HEK293T (cell line): Measurements from ENCODE around the gene SLTM.

ENCODE experiments used
- CTCF ChIA-PET: fragments of 350-600 bp; formaldehyde crosslinking; extraction: SDS; loops from one replicate; lab custom pipeline; 2021; ENCODE audit warnings: antibody characterized with exemption, inconsistent platforms; lab: Yijun Ruan, JAX
- POLR2A ChIA-PET: fragments of 350-600 bp; formaldehyde crosslinking; extraction: SDS; loops from one replicate; lab custom pipeline; 2020; ENCODE audit warnings: antibody characterized with exemption, inconsistent platforms; lab: Yijun Ruan, JAX
- DNase-seq: peaks from one replicate; pipeline ENCODE4 v3.0.0; 2012; ENCODE audit warnings: mixed read lengths; ENCODE audit errors: extremely low spot score
- ARNT ChIP-seq: fragments of 450-650 bp; IDR thresholded peaks from 2 replicates; pipeline ENCODE4 v1.6.1; 2017; ENCODE audit warnings: mild to moderate bottlenecking
- BHLHE40 ChIP-seq: fragments of 450-650 bp; IDR thresholded peaks from 2 replicates; pipeline ENCODE4 v1.6.1; 2016; ENCODE audit warnings: mild to moderate bottlenecking, moderate library complexity, borderline replicate concordance
- CTBP1 ChIP-seq: fragments of 450-650 bp; IDR thresholded peaks from 2 replicates; pipeline ENCODE4 v1.6.1; 2016; ENCODE audit warnings: borderline replicate concordance
- ELF4 ChIP-seq: fragments of 450-650 bp; IDR thresholded peaks from 2 replicates; pipeline ENCODE4 v1.6.1; 2017; ENCODE audit warnings: antibody characterized with exemption
- FOXA1 ChIP-seq: fragments of 450-650 bp; IDR thresholded peaks from 2 replicates; pipeline ENCODE4 v1.6.1; 2016; ENCODE audit warnings: mild to moderate bottlenecking
- FOXK2 ChIP-seq: fragments of 450-650 bp; IDR thresholded peaks from 2 replicates; pipeline ENCODE4 v1.6.1; 2016; ENCODE audit warnings: mild to moderate bottlenecking
- FOXM1 ChIP-seq: fragments of 450-650 bp; IDR thresholded peaks from 2 replicates; pipeline ENCODE4 v1.6.1; 2017; ENCODE audit warnings: mild to moderate bottlenecking, borderline replicate concordance
- HDGF ChIP-seq: fragments of 450-650 bp; IDR thresholded peaks from 2 replicates; pipeline ENCODE4 v1.6.1; 2017; ENCODE audit warnings: antibody characterized with exemption, borderline replicate concordance
- L3MBTL2 ChIP-seq: fragments of 450-650 bp; conservative IDR thresholded peaks from 2 replicates; pipeline ENCODE4 v1.6.1; 2016; ENCODE audit warnings: mild to moderate bottlenecking
- LEF1 ChIP-seq: fragments of 450-650 bp; IDR thresholded peaks from 2 replicates; pipeline ENCODE4 v1.6.1; 2017; ENCODE audit warnings: mild to moderate bottlenecking, borderline replicate concordance
- NFRKB ChIP-seq: fragments of 450-650 bp; IDR thresholded peaks from 2 replicates; pipeline ENCODE4 v1.6.1; 2016; ENCODE audit warnings: mild to moderate bottlenecking, moderate library complexity
- PKNOX1 ChIP-seq: fragments of 450-650 bp; IDR thresholded peaks from 2 replicates; pipeline ENCODE4 v1.6.1; 2016
- SP1 ChIP-seq: fragments of 450-650 bp; IDR thresholded peaks from 2 replicates; pipeline ENCODE4 v1.6.1; 2017
- SUZ12 ChIP-seq: fragments of 450-650 bp; IDR thresholded peaks from 2 replicates; pipeline ENCODE4 v1.6.1; 2016; ENCODE audit warnings: mild to moderate bottlenecking
- TARDBP ChIP-seq: fragments of 450-650 bp; IDR thresholded peaks from 2 replicates; pipeline ENCODE4 v1.6.1; 2016
- ZNF384 ChIP-seq: fragments of 450-650 bp; IDR thresholded peaks from 2 replicates; pipeline ENCODE4 v1.6.1; 2016

Gene SLTM

GRCh38 chr15:58909616-58910015, 23.9 kb downstream of the SLTM start:
- DNase-seq: no peak
- TF ChIP-seq NFRKB (no peak), ELF4 (no peak), L3MBTL2 (no peak), CTBP1 (no peak), ARNT (no peak), SP1 (no peak), HDGF (no peak), ZNF384 (no peak), TARDBP (no peak), LEF1 (no peak), BHLHE40 (no peak), SUZ12 (no peak), FOXK2 (no peak), PKNOX1 (no peak), FOXA1 (no peak), FOXM1 (no peak)
- ChIA-PET POLR2A (no interaction called here), CTCF (no interaction called here)

- no peak for DNase-seq
- ChIA-PET POLR2A (no interaction called here), CTCF (interaction anchor here (0.6 kb wide), 1 partner anchor 13 kb away, joined by 3 read pairs; no protein-coding TSS in a partner anchor)
- no peak for TF ChIP-seq BHLHE40
- no peak for TF ChIP-seq ARNT
- no peak for TF ChIP-seq NFRKB
- TF ChIP-seq ZNF384: no peak
- TF ChIP-seq HDGF: no peak
- no peak for TF ChIP-seq L3MBTL2
- no peak for TF ChIP-seq PKNOX1
- no peak for TF ChIP-seq SP1
- no peak for TF ChIP-seq LEF1
- no peak for TF ChIP-seq FOXA1
- no peak for TF ChIP-seq ELF4
- TF ChIP-seq SUZ12: no peak
- TF ChIP-seq CTBP1: no peak
- no peak for TF ChIP-seq TARDBP
- TF ChIP-seq FOXM1: no peak
Observed at GRCh38 chr15:58908550-58909309, 24.7 kb downstream of the SLTM start.

- ChIA-PET CTCF (interaction anchor here (1.0 kb wide), 1 partner anchor 39 kb away, joined by 3 read pairs; no protein-coding TSS in a partner anchor), POLR2A (no interaction called here)
- TF ChIP-seq PKNOX1: peak; percentile 57
- TF ChIP-seq ZNF384: no peak
- no peak for DNase-seq
Observed at GRCh38 chr15:58900631-58901030, 32.8 kb downstream of the SLTM start.

GRCh38 chr15:58898150-58898680, 35.3 kb downstream of the SLTM start:
- no peak for DNase-seq
- ChIA-PET CTCF (no interaction called here), POLR2A (no interaction called here)
- TF ChIP-seq FOXA1 (no peak), SUZ12 (no peak), LEF1 (no peak), CTBP1 (no peak), SP1 (no peak), PKNOX1 (no peak), FOXK2 (no peak), FOXM1 (no peak), ELF4 (no peak), BHLHE40 (no peak), TARDBP (no peak)

GRCh38 chr15:58889363-58889762, 44.1 kb downstream of the SLTM start:
- no peak for DNase-seq
- CTCF ChIA-PET: no interaction called here
- TF ChIP-seq SUZ12: no peak
- no peak for TF ChIP-seq ARNT
- no peak for TF ChIP-seq FOXK2
- no peak for TF ChIP-seq TARDBP
- no peak for TF ChIP-seq ZNF384
- no peak for TF ChIP-seq ELF4
- no peak for TF ChIP-seq LEF1
- no peak for TF ChIP-seq L3MBTL2
- TF ChIP-seq FOXA1: no peak
- no peak for TF ChIP-seq FOXM1
- TF ChIP-seq SP1: no peak
- TF ChIP-seq BHLHE40: no peak

More at GRCh38 chr15:58889363-58889762, 44.1 kb downstream of the SLTM start:
- POLR2A ChIA-PET: no interaction called here
